Measurements from ENCODE around the gene SMIM45.

The SMIM45 gene

DNA sequence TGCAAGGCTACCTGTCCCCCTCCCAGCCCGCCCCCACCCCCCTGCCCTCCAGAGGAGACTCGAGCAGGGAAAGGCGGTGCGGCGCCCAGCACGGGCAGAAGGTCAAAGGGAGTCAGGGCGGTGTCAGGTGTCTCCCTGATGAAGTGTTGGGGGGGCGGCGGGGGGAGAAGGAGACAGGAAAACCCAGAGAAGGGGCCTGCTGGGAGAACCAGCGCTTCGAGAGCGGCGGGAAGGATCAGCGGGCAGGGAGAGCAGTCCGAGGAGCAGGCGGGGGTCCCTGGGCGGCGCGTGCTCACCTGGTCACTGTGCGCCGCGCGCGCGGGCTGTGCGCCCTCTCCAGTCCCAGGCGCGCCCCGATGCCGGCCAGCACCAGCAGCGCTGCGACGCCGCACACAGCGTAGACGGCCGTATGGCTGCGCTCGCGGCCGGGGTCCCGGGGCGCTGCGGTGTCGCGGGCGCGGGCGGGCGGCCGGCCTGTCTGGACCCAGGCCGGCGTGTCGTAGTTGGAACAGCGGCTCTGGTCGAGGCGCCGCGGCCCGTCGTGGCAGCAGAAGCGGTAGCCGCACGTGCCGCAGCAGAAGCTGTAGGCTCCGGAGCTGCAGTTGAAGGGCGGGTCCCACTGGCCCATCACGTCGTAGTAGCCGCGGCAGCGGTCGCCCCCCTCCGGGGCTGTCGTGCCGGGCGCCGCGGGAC is 38.0 kb upstream of the SMIM45 start:
- peaks cover 85% of the 10 kb centered on the region for H3K27me3 ChIP-seq (ENCODE audit: insufficient read depth, insufficient read length)

DNA sequence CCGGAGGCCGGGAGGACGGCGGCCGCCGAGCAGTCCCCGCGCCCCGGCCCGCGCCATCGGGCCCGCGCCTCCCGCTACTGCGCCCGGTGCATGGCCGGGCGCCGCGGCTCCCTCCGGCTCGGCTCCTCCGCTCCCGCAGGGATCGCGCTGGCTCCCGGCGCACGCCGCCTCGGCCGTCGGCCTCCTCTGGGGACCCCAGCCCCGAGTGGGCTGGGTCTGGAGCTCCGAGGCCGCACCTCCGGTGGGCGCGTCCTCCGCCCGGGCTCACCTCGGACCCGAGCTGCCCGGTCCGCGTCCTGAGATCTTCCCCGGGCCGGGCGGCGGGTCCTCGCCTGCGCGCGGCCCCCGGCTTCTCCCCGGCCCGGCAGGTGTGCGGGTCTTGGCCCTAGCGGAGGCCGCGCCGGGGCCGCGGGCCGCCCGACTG is 37.3 kb upstream of the SMIM45 start:
- TF ChIP-seq YY1 (IDR thresholded peaks at IDR 0.05; ENCODE audit: insufficient read depth, insufficient read length) (no peak), SUZ12 (IDR thresholded peaks at IDR 0.05; ENCODE audit: extremely low read depth, insufficient read depth, insufficient read length) (no peak), ZNF274 (IDR thresholded peaks at IDR 0.05; ENCODE audit: low read depth, low read length) (no peak)
- Histone ChIP-seq H3K4me3 (ENCODE audit: insufficient read length, low read depth) (peak overlapping the region; percentile 34), H3K9ac (ENCODE audit: insufficient read length, low read depth) (peak overlapping the region; percentile 61), H3K36me3 (ENCODE audit: insufficient read depth, insufficient read length, low read length) (no peaks in the 10 kb centered on the region), H3K4me1 (ENCODE audit: insufficient read depth, insufficient read length) (peaks cover 9% of the 10 kb centered on the region), H3K27me3 (ENCODE audit: insufficient read depth, insufficient read length) (peaks cover 91% of the 10 kb centered on the region), H3K9me3 (ENCODE audit: insufficient read depth, low read length) (no peaks in the 10 kb centered on the region)
- DNase-seq (ENCODE audit: low read depth, low spot score), result no peak

More for the DNA sequence above, 38.0 kb upstream of the SMIM45 start:
- Histone ChIP-seq H3K9me3 (ENCODE audit: insufficient read depth, low read length) (no peaks in the 10 kb centered on the region), H3K36me3 (ENCODE audit: insufficient read depth, insufficient read length, low read length) (no peaks in the 10 kb centered on the region), H3K9ac (ENCODE audit: insufficient read length, low read depth) (no peak overlapping the region), H3K4me3 (ENCODE audit: insufficient read length, low read depth) (peak overlapping the region; percentile 34), H3K4me1 (ENCODE audit: insufficient read depth, insufficient read length) (peaks cover 15% of the 10 kb centered on the region)
- DNase-seq (ENCODE audit: low read depth, low spot score), result no peak
- TF ChIP-seq SUZ12 (IDR thresholded peaks at IDR 0.05; ENCODE audit: extremely low read depth, insufficient read depth, insufficient read length) (peak; percentile 49), YY1 (IDR thresholded peaks at IDR 0.05; ENCODE audit: insufficient read depth, insufficient read length) (no peak), ZNF274 (IDR thresholded peaks at IDR 0.05; ENCODE audit: low read depth, low read length) (no peak)

DNA sequence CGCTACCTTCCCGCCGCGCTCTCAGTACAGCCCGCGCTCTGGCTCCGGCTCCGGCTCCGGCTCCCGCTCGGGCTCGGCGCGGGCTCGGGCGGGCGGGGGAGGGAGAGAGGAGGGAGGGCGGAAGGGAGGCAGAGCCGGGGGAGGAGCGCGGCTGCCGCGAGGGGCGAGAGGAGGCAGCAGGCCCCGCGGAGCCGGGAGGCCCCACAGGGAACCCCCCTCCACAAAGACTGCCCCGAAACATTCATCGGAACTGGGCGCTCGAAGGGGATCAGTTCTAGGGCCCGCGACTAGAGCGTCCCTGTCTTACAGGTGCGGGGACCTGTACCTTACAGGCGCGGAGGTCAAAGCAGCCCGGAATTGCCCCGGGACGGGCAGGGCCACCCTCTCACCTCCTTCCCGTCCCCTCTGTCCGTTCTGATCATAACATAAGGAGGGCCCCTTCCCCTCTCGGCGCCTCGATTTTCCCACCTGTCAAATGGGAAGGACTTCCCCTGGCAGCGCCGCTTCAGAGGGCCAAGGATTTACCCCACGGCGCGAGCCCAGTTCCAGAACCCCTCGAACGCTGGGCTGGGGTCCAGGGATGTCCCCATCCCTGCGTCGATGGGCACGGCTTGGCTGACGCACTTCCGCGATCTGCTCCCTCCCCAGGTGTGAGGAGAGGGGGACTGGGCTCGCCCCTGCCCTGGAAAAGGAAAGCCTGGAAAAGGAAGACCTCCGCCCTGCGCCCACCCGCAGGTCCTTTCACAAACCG is 36.7 kb upstream of the SMIM45 start, which contains the start of gene SHISA8:
SHISA8 (minus strand) TSS at position 40 of the 751 bp plus-strand sequence. CDS start 407 bp downstream, outside the sequence.
- no peaks in the 10 kb centered on the region for H3K9me3 ChIP-seq (ENCODE audit: insufficient read depth, low read length)
- H3K9ac ChIP-seq (ENCODE audit: insufficient read length, low read depth), result peak within 1 kb of the TSS; percentile 61
- peaks cover 90% of the 10 kb centered on the region for H3K27me3 ChIP-seq (ENCODE audit: insufficient read depth, insufficient read length)
- peak within 1 kb of the TSS; percentile 34 for H3K4me3 ChIP-seq (ENCODE audit: insufficient read length, low read depth)
- peaks cover 7% of the 10 kb centered on the region for H3K4me1 ChIP-seq (ENCODE audit: insufficient read depth, insufficient read length)
- no peak for DNase-seq (ENCODE audit: low read depth, low spot score)
- TF ChIP-seq YY1 (IDR thresholded peaks at IDR 0.05; ENCODE audit: insufficient read depth, insufficient read length) (no peak), SUZ12 (IDR thresholded peaks at IDR 0.05; ENCODE audit: extremely low read depth, insufficient read depth, insufficient read length) (no peak), ZNF274 (IDR thresholded peaks at IDR 0.05; ENCODE audit: low read depth, low read length) (no peak)
- H3K36me3 ChIP-seq (ENCODE audit: insufficient read depth, insufficient read length, low read length), result no peaks in the 10 kb centered on the region

DNA sequence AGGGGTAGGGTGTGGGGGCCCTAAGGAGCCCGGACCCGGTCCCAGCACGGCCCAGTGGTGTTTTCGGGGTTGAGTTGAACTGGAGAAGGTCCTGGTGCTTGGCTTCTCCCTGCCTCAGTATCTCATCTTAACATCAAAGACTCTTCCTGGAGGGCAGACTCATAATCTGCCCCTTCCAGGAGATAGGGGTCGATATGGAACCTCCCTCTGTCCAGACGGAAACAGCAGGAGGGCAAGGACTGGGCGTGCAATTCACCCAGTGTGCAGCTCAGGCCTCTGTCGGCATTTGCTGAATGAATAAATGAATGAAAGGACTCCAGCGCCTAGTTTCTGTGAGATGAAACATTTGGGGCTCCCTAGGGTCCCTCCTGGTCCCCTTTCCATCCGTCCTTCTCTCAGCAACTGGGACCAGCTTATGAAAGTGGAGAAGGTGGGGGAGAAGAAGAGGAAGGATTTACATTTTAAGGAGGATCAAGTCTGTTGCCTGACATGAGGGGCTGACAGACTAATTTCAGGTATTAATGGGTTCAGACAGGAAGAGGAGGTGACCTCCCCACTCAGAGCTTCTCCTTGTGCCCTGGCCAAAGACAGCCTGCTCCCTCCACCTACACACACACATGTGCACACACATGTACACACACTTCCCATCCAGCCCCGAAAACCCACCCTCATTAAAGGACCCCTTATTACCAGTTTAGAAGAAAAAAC is 36.0 kb upstream of the SMIM45 start:
- DNase-seq (ENCODE audit: low read depth, low spot score), result no peak
- Histone ChIP-seq H3K9me3 (ENCODE audit: insufficient read depth, low read length) (no peaks in the 10 kb centered on the region), H3K36me3 (ENCODE audit: insufficient read depth, insufficient read length, low read length) (no peaks in the 10 kb centered on the region), H3K9ac (ENCODE audit: insufficient read length, low read depth) (no peak overlapping the region), H3K27me3 (ENCODE audit: insufficient read depth, insufficient read length) (peaks cover 83% of the 10 kb centered on the region), H3K4me3 (ENCODE audit: insufficient read length, low read depth) (no peak overlapping the region), H3K4me1 (ENCODE audit: insufficient read depth, insufficient read length) (peaks cover 7% of the 10 kb centered on the region)
- TF ChIP-seq YY1 (IDR thresholded peaks at IDR 0.05; ENCODE audit: insufficient read depth, insufficient read length), result no peak
- TF ChIP-seq SUZ12 (IDR thresholded peaks at IDR 0.05; ENCODE audit: extremely low read depth, insufficient read depth, insufficient read length), result no peak
- no peak for TF ChIP-seq ZNF274 (IDR thresholded peaks at IDR 0.05; ENCODE audit: low read depth, low read length)

DNA sequence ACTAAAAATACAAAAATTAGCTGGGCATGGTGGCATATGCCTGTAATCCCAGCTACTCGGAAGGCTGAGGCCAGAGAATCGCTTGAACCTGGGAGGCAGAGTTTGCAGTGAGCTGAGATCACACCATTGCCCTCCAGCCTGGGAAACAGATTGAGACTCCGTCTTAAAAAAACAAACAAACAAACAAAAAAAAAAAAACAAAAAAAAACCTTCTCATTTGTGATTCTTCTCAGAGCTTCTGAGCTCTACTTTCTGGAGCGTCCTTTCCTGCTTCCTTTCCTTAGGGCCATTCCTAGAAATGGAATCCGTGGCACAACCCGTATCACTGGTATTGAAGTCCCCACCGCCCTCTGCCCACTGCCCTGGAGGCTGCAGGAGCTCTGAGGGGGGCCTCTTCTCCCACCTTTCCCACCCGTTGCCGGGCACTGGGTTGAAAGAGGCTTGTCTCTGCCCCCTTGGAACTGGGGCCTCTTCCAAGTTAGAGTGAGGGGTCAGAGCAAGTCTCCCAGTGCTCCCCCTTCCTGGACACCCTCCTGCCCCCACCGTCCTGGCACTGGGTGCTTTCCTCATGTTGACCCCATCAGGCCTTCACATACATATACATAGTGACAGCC is 35.1 kb upstream of the SMIM45 start:
- no peak for DNase-seq (ENCODE audit: low read depth, low spot score)
- peaks cover 74% of the 10 kb centered on the region for H3K27me3 ChIP-seq (ENCODE audit: insufficient read depth, insufficient read length)
- H3K9me3 ChIP-seq (ENCODE audit: insufficient read depth, low read length), result no peaks in the 10 kb centered on the region
- H3K4me1 ChIP-seq (ENCODE audit: insufficient read depth, insufficient read length), result peaks cover 7% of the 10 kb centered on the region
- H3K36me3 ChIP-seq (ENCODE audit: insufficient read depth, insufficient read length, low read length), result no peaks in the 10 kb centered on the region
- no peak overlapping the region for H3K9ac ChIP-seq (ENCODE audit: insufficient read length, low read depth)
- TF ChIP-seq SUZ12 (IDR thresholded peaks at IDR 0.05; ENCODE audit: extremely low read depth, insufficient read depth, insufficient read length) (no peak), ZNF274 (IDR thresholded peaks at IDR 0.05; ENCODE audit: low read depth, low read length) (no peak), YY1 (IDR thresholded peaks at IDR 0.05; ENCODE audit: insufficient read depth, insufficient read length) (no peak)
- H3K4me3 ChIP-seq (ENCODE audit: insufficient read length, low read depth), result no peak overlapping the region

DNA sequence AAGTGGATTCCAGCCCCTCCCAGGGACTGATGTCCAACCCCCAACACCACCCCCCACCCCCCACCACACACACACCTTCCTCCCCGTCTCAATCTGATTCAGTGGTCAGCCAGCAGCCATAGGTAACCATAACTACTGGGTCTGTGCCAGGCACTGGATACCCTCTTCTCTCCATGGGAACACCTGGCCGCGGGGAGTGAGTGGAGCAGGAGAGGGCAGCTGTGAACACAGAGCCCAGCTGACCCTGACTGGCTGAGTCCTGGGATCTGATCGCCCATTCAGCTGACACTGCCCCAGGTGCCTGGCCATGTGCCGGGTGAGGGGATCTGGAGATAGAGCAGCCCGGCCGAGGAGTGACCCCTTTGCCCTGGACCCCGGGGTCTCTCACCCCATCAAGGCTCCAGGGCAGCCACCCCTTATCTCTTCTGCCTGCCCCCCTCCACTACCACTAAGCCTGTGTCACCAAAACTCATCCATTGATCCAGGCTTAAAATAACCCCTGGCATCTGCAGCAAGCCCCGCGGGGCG is 34.5 kb upstream of the SMIM45 start:
- TF ChIP-seq SUZ12 (IDR thresholded peaks at IDR 0.05; ENCODE audit: extremely low read depth, insufficient read depth, insufficient read length), result no peak
- Histone ChIP-seq H3K36me3 (ENCODE audit: insufficient read depth, insufficient read length, low read length) (no peaks in the 10 kb centered on the region), H3K27me3 (ENCODE audit: insufficient read depth, insufficient read length) (peaks cover 68% of the 10 kb centered on the region), H3K4me1 (ENCODE audit: insufficient read depth, insufficient read length) (peaks cover 3% of the 10 kb centered on the region), H3K9me3 (ENCODE audit: insufficient read depth, low read length) (no peaks in the 10 kb centered on the region), H3K4me3 (ENCODE audit: insufficient read length, low read depth) (no peak overlapping the region), H3K9ac (ENCODE audit: insufficient read length, low read depth) (no peak overlapping the region)
- no peak for DNase-seq (ENCODE audit: low read depth, low spot score)

Data from NT2/D1 (cell line).